Osteoblast (primary cell): Measurements from ENCODE around the gene GGACT. TPM values are rescaled to one million over a fixed set of nuclear protein-coding genes. Genes with fewer than 3 reads are reported as not detected.
"Not testable (repeated sequence)": the region's sequence is repeated elsewhere in the genome, so short reads cannot be mapped to it uniquely, and the experiment has no call there.

Source experiments
- DNase-seq: peaks from one replicate; pipeline ENCODE4 v3.0.0; 2011; ENCODE audit warnings: low spot score, mixed read lengths; ENCODE audit not compliant: insufficient read length; ENCODE audit errors: missing footprints
- H2AFZ ChIP-seq: 2 replicates; pipeline ENCODE4 v1.6.0; 2011; ENCODE audit warnings: mild to moderate bottlenecking, low read length
- H3K27ac ChIP-seq: 2 replicates; pipeline ENCODE4 v1.5.1; 2011; ENCODE audit warnings: mild to moderate bottlenecking, low read depth, low read length, moderate library complexity
- H3K27me3 ChIP-seq: 2 replicates; pipeline ENCODE4 v1.6.0; 2012; ENCODE audit warnings: mild to moderate bottlenecking, control low read depth, inconsistent platforms, low read length, moderate library complexity; ENCODE audit not compliant: insufficient read depth
- H3K36me3 ChIP-seq: 2 replicates; pipeline ENCODE4 v1.5.1; 2011; ENCODE audit warnings: mild to moderate bottlenecking, low read length, control low read depth, moderate library complexity; ENCODE audit not compliant: insufficient read depth
- H3K4me1 ChIP-seq: 2 replicates; pipeline ENCODE4 v1.5.1; 2011; ENCODE audit warnings: mild to moderate bottlenecking, low read length, control low read depth, moderate library complexity; ENCODE audit not compliant: insufficient read depth
- H3K4me2 ChIP-seq: 2 replicates; pipeline ENCODE4 v1.6.0; 2011; ENCODE audit warnings: mild to moderate bottlenecking, low read length; ENCODE audit not compliant: insufficient read depth
- H3K4me3 ChIP-seq: fragments of 200-600 bp; sonication (generic); 3 replicates; pipeline ENCODE4 v1.5.1; 2012; ENCODE audit warnings: mild to moderate bottlenecking, low read length, inconsistent platforms; ENCODE audit not compliant: insufficient read depth
- H3K79me2 ChIP-seq: 2 replicates; pipeline ENCODE4 v1.6.0; 2012; ENCODE audit warnings: mild to moderate bottlenecking, low read length, control low read depth, inconsistent platforms; ENCODE audit not compliant: insufficient read depth
- H3K9me3 ChIP-seq: 2 replicates; pipeline ENCODE4 v1.5.1; 2011; ENCODE audit warnings: low read depth, low read length, control low read depth
- H4K20me1 ChIP-seq: 2 replicates; pipeline ENCODE4 v1.6.0; 2012; ENCODE audit warnings: mild to moderate bottlenecking, low read length, control low read depth; ENCODE audit not compliant: insufficient read depth
- CTCF ChIP-seq: IDR thresholded peaks from 2 replicates; pipeline ENCODE4 v1.5.1; 2011; ENCODE audit warnings: mild to moderate bottlenecking, low read depth, low read length, moderate library complexity; ENCODE audit errors: extremely low read depth
- total RNA-seq: library from RNA; depleted of rRNA; stranded (reverse); fragments of >200 nt; gene quantifications from 2 replicates; pipeline ENCODE4 v1.2.3, GENCODE V29; 2012

The GGACT gene
- total RNA-seq, 1 donor: 7.6 TPM

DNA sequence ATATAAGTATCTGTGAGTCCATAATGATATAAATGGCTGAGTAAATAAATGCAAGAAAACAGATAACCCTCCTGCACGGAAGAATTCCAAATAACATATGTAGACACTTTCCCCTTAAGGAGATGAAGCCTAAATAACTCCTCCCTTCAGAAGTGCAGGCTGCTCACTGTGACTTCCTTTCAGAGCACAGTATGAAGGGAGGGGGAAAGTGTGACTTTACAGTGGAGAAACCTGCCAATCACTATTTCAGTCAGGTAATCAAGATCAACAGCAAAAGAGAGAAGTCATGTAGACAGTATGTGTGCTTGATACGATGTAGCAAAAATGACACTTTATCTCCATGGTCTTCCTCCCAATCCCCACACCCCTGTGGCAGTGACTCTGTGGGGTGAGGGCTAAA lies 7.1 kb downstream of the GGACT start:
- Histone ChIP-seq H3K4me3 (no peak overlapping the region), H3K36me3 (no peaks in the 10 kb centered on the region), H3K79me2 (no peaks in the 10 kb centered on the region), H3K27ac (no peak overlapping the region), H3K4me1 (no peaks in the 10 kb centered on the region), H3K9me3 (no peaks in the 10 kb centered on the region), H2AFZ (no peak overlapping the region), H4K20me1 (no peaks in the 10 kb centered on the region), H3K4me2 (no peak overlapping the region), H3K27me3 (no peaks in the 10 kb centered on the region)
- DNase-seq: no peak
- TF ChIP-seq CTCF: no peak

DNA sequence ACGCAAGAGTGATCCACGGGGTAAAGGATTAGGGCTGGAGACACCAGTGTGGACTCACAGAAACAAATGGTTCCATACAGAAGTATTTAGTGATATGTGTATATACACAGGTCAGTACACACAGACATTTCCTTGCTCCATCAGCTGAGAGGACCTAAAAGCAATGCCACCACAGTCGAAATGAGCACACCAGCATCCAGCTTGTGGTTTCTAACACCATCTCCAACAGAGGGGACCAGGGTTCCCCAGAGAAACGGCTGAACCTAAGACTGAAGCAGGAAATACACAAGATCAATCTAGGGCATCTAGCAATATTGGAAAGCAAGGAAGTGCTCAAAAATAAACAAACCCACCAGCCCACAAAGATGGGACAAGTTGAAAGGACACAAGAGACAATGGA lies 7.6 kb downstream of the GGACT start:
- no peaks in the 10 kb centered on the region for H4K20me1 ChIP-seq
- no peak for TF ChIP-seq CTCF
- no peaks in the 10 kb centered on the region for H3K4me1 ChIP-seq
- H3K36me3 ChIP-seq: no peaks in the 10 kb centered on the region
- H3K27me3 ChIP-seq: no peaks in the 10 kb centered on the region
- no peaks in the 10 kb centered on the region for H3K9me3 ChIP-seq
- no peak overlapping the region for H3K4me3 ChIP-seq
- no peak overlapping the region for H2AFZ ChIP-seq
- H3K27ac ChIP-seq: no peak overlapping the region
- H3K79me2 ChIP-seq: no peaks in the 10 kb centered on the region
- no peak for DNase-seq
- no peak overlapping the region for H3K4me2 ChIP-seq

GRCh38 chr13:100580045-100580444 lies 8.5 kb downstream of the GGACT start:
- no peak for TF ChIP-seq CTCF
- Histone ChIP-seq H3K9me3 (no peaks in the 10 kb centered on the region), H3K4me1 (no peaks in the 10 kb centered on the region), H2AFZ (no peak overlapping the region), H3K27ac (no peak overlapping the region), H3K4me2 (no peak overlapping the region), H3K36me3 (no peaks in the 10 kb centered on the region), H3K79me2 (no peaks in the 10 kb centered on the region), H3K4me3 (no peak overlapping the region), H3K27me3 (no peaks in the 10 kb centered on the region), H4K20me1 (no peaks in the 10 kb centered on the region)
- DNase-seq: no peak

- H3K4me1 ChIP-seq, DNase-seq, H3K27ac ChIP-seq, H3K36me3 ChIP-seq, H3K27me3 ChIP-seq, H4K20me1 ChIP-seq, H3K4me2 ChIP-seq, H3K4me3 ChIP-seq, H3K9me3 ChIP-seq, H3K79me2 ChIP-seq, H2AFZ ChIP-seq: not testable (repeated sequence)
Measured at GRCh38 chr13:100577239-100577638, 11.3 kb downstream of the GGACT start.

GRCh38 chr13:100573121-100573520 lies 15.5 kb downstream of the GGACT start:
- Histone ChIP-seq H3K27ac (no peak overlapping the region), H3K4me3 (no peak overlapping the region), H3K9me3 (no peaks in the 10 kb centered on the region), H3K36me3 (no peaks in the 10 kb centered on the region), H2AFZ (no peak overlapping the region), H4K20me1 (no peaks in the 10 kb centered on the region), H3K27me3 (no peaks in the 10 kb centered on the region), H3K4me2 (no peak overlapping the region), H3K79me2 (no peaks in the 10 kb centered on the region), H3K4me1 (no peaks in the 10 kb centered on the region)
- DNase-seq: peak; percentile 89
- TF ChIP-seq CTCF: peak; percentile 84
